Neuronal stem cell (in vitro differentiated cells): ENCODE results near the gene BOLA2B.

ENCODE experiments used
- DNase-seq: peaks from one replicate; pipeline ENCODE4 v3.0.0-alpha.2; 2013; ENCODE audit warnings: low spot score
- H2AFZ ChIP-seq: one replicate; pipeline ENCODE4 v1.6.1; 2013; ENCODE audit warnings: mild to moderate bottlenecking, low read length, inconsistent platforms
- H2AK5ac ChIP-seq: 2 replicates; pipeline ENCODE4 v1.6.1; 2013; ENCODE audit warnings: low read depth, mild to moderate bottlenecking, inconsistent platforms, low read length, moderate library complexity, mixed read lengths
- H2BK120ac ChIP-seq: 2 replicates; pipeline ENCODE4 v1.6.1; 2013; ENCODE audit warnings: low read depth, mild to moderate bottlenecking, inconsistent platforms, low read length, moderate library complexity, mixed read lengths
- H2BK12ac ChIP-seq: one replicate; pipeline ENCODE4 v1.6.1; 2013; ENCODE audit warnings: low read length, inconsistent platforms
- H2BK15ac ChIP-seq: 2 replicates; pipeline ENCODE4 v1.6.1; 2013; ENCODE audit warnings: mild to moderate bottlenecking, low read length, inconsistent platforms, mixed read lengths
- H2BK5ac ChIP-seq: one replicate; pipeline ENCODE4 v1.6.1; 2013; ENCODE audit warnings: inconsistent platforms, mild to moderate bottlenecking, low read length, moderate library complexity
- H3K14ac ChIP-seq: one replicate; pipeline ENCODE4 v1.6.1; 2013; ENCODE audit warnings: low read length, inconsistent platforms
- H3K18ac ChIP-seq: 2 replicates; pipeline ENCODE4 v1.6.1; 2013; ENCODE audit warnings: low read length, inconsistent platforms
- H3K23ac ChIP-seq: 2 replicates; pipeline ENCODE4 v1.6.1; 2013; ENCODE audit warnings: low read depth, mild to moderate bottlenecking, mixed read lengths, low read length, inconsistent platforms; ENCODE audit not compliant: poor library complexity
- H3K27ac ChIP-seq: replicated peaks from 3 replicates; pipeline ENCODE4 v1.5.1; 2013; ENCODE audit warnings: low read length, inconsistent platforms
- H3K27me3 ChIP-seq, 3 experiments: 2 replicates each; pipeline ENCODE4 v1.6.1; 2013; ENCODE audit warnings: low read length in 3 of 3, mild to moderate bottlenecking in 2 of 3, inconsistent platforms in 1 of 3, low read depth in 1 of 3, mixed read lengths in 1 of 3, moderate library complexity in 1 of 3; ENCODE audit not compliant: control insufficient read depth in 3 of 3, insufficient read depth in 3 of 3
- H3K36me3 ChIP-seq, 2 donors: replicated peaks in 1 of 2; 2 replicates each; pipeline ENCODE4 v1.6.1; 2013; ENCODE audit warnings: low read length in 2 of 2; ENCODE audit not compliant: control insufficient read depth in 2 of 2, insufficient read depth in 2 of 2
- H3K4ac ChIP-seq: 2 replicates; pipeline ENCODE4 v1.6.1; 2013; ENCODE audit warnings: inconsistent platforms, mild to moderate bottlenecking, low read length, moderate library complexity
- H3K4me1 ChIP-seq, 2 donors: 1 replicate in 1 of 2; 2 replicates in 1 of 2; pipeline ENCODE4 v1.6.1; 2013; ENCODE audit warnings: low read length in 2 of 2, low read depth in 1 of 2; ENCODE audit not compliant: control insufficient read depth in 2 of 2, insufficient read depth in 1 of 2
- H3K4me2 ChIP-seq: one replicate; pipeline ENCODE4 v1.6.1; 2013; ENCODE audit warnings: mild to moderate bottlenecking, low read length, inconsistent platforms; ENCODE audit not compliant: insufficient read depth, poor library complexity, severe bottlenecking
- H3K4me3 ChIP-seq, 2 donors: 2 replicates each; pipeline ENCODE4 v1.5.1; 2013; ENCODE audit warnings: low read length in 2 of 2, mild to moderate bottlenecking in 2 of 2, inconsistent platforms in 1 of 2, moderate library complexity in 1 of 2
- H3K79me1 ChIP-seq: one replicate; pipeline ENCODE4 v1.6.1; 2013; ENCODE audit warnings: low read depth, mild to moderate bottlenecking, inconsistent platforms, low read length, moderate library complexity
- H3K9ac ChIP-seq: one replicate; pipeline ENCODE4 v1.6.1; 2013; ENCODE audit warnings: mild to moderate bottlenecking, low read depth, low read length, inconsistent platforms; ENCODE audit not compliant: poor library complexity
- H3K9me3 ChIP-seq, 2 donors: replicated peaks in 1 of 2; 2 replicates each; pipeline versions ENCODE3 to v1.6.1; 2013; ENCODE audit warnings: low read length in 2 of 2, mild to moderate bottlenecking in 2 of 2, inconsistent platforms in 1 of 2, low read depth in 1 of 2, mixed read lengths in 1 of 2, moderate library complexity in 1 of 2; ENCODE audit not compliant: control insufficient read depth in 2 of 2, insufficient read depth in 1 of 2
- H4K8ac ChIP-seq: one replicate; pipeline ENCODE4 v1.6.1; 2013; ENCODE audit warnings: low read depth, mild to moderate bottlenecking, inconsistent platforms, low read length, moderate library complexity
- H4K91ac ChIP-seq: one replicate; pipeline ENCODE4 v1.6.1; 2013; ENCODE audit warnings: low read length, low read depth, mild to moderate bottlenecking, inconsistent platforms; ENCODE audit not compliant: poor library complexity
- WGBS, 2 donors: extraction: QIAGEN DNeasy Blood & Tissue Kit; methylation state at CpG; one replicate each; pipeline ENCODE4 v1.1.7; 2013; ENCODE audit warnings: missing lambda C conversion rate in 2 of 2, mixed read lengths in 1 of 2; ENCODE audit not compliant: insufficient read length in 2 of 2, insufficient replicate concordance in 1 of 2; ENCODE audit errors: extremely low coverage in 2 of 2; 5-methylcytosine and 5-hydroxymethylcytosine counted together

The BOLA2B gene

GRCh38 chr16:30151091-30151490 is 42.4 kb downstream of the BOLA2B start:
- H2BK5ac ChIP-seq = no peak overlapping the region
- H3K18ac ChIP-seq = no peak overlapping the region
- H3K27me3 ChIP-seq = no peaks in the 10 kb centered on the region
- H2BK15ac ChIP-seq = no peak overlapping the region
- H3K4ac ChIP-seq = no peak overlapping the region
- no peak overlapping the region for H3K27ac ChIP-seq
- H3K9ac ChIP-seq = no peak overlapping the region
- WGBS, 2 donors = no CpG with 5 or more reads among the region's 7 CpGs
- H3K23ac ChIP-seq = no peak overlapping the region
- no peaks in the 10 kb centered on the region for H3K9me3 ChIP-seq
- H2BK120ac ChIP-seq = no peak overlapping the region
- no peaks in the 10 kb centered on the region for H3K4me1 ChIP-seq
- no peaks in the 10 kb centered on the region for H3K36me3 ChIP-seq
- H2AFZ ChIP-seq = no peak overlapping the region
- H3K4me3 ChIP-seq = no peak overlapping the region
- H4K8ac ChIP-seq = no peak overlapping the region
- no peak for DNase-seq
- no peak overlapping the region for H3K4me2 ChIP-seq
- H3K14ac ChIP-seq = no peak overlapping the region
- H2BK12ac ChIP-seq = no peak overlapping the region
- H3K79me1 ChIP-seq = no peaks in the 10 kb centered on the region
- H4K91ac ChIP-seq = no peak overlapping the region
- H2AK5ac ChIP-seq = no peak overlapping the region

GRCh38 chr16:30149250-30149930 is 44.1 kb downstream of the BOLA2B start:
- Histone ChIP-seq H3K9me3 (no peaks in the 10 kb centered on the region), H2AK5ac (no peak overlapping the region), H3K14ac (no peak overlapping the region), H2BK5ac (no peak overlapping the region), H3K36me3 (no peaks in the 10 kb centered on the region), H3K4ac (no peak overlapping the region), H3K27me3 (no peaks in the 10 kb centered on the region), H3K27ac (no peak overlapping the region), H3K4me1 (no peaks in the 10 kb centered on the region), H3K4me2 (no peak overlapping the region), H3K79me1 (no peaks in the 10 kb centered on the region), H3K4me3 (no peak overlapping the region), H3K23ac (no peak overlapping the region), H4K91ac (no peak overlapping the region), H2AFZ (no peak overlapping the region), H3K9ac (no peak overlapping the region), H2BK120ac (no peak overlapping the region), H2BK15ac (no peak overlapping the region), H2BK12ac (no peak overlapping the region), H3K18ac (no peak overlapping the region), H4K8ac (no peak overlapping the region)
- no CpG with 5 or more reads among the region's 5 CpGs for WGBS, 2 donors
- no peak for DNase-seq

- Histone ChIP-seq H3K4me3 (no peak overlapping the region), H3K14ac (no peak overlapping the region), H2AK5ac (no peak overlapping the region), H4K8ac (no peak overlapping the region), H3K27me3 (no peaks in the 10 kb centered on the region), H3K9ac (no peak overlapping the region), H3K36me3 (no peaks in the 10 kb centered on the region), H2BK120ac (no peak overlapping the region), H3K9me3 (no peaks in the 10 kb centered on the region), H3K79me1 (no peaks in the 10 kb centered on the region), H3K23ac (no peak overlapping the region), H2BK15ac (no peak overlapping the region), H3K4ac (no peak overlapping the region), H2BK12ac (no peak overlapping the region), H3K4me2 (no peak overlapping the region), H3K18ac (no peak overlapping the region), H2AFZ (no peak overlapping the region), H2BK5ac (no peak overlapping the region), H3K27ac (no peak overlapping the region), H4K91ac (no peak overlapping the region), H3K4me1 (no peaks in the 10 kb centered on the region)
- DNase-seq = no peak
- no CpG with 5 or more reads among the region's 3 CpGs for WGBS, 2 donors
These were observed 45.5 kb downstream of the BOLA2B start for GRCh38 chr16:30147843-30148510.

GRCh38 chr16:30145657-30146056 is 47.8 kb downstream of the BOLA2B start:
- no peak overlapping the region for H2BK5ac ChIP-seq
- H3K23ac ChIP-seq = no peak overlapping the region
- H3K79me1 ChIP-seq = no peaks in the 10 kb centered on the region
- no peak overlapping the region for H4K8ac ChIP-seq
- no peak overlapping the region for H3K4ac ChIP-seq
- H2BK15ac ChIP-seq = no peak overlapping the region
- no CpG with 5 or more reads among the region's 1 CpG for WGBS, 2 donors
- no peak for DNase-seq
- no peak overlapping the region for H3K27ac ChIP-seq
- no peak overlapping the region for H2AFZ ChIP-seq
- H3K9me3 ChIP-seq = no peaks in the 10 kb centered on the region
- no peak overlapping the region for H2BK12ac ChIP-seq
- no peak overlapping the region for H3K4me2 ChIP-seq
- H3K4me3 ChIP-seq = no peak overlapping the region
- no peak overlapping the region for H2AK5ac ChIP-seq
- H2BK120ac ChIP-seq = no peak overlapping the region
- H4K91ac ChIP-seq = no peak overlapping the region
- no peak overlapping the region for H3K18ac ChIP-seq
- no peaks in the 10 kb centered on the region for H3K36me3 ChIP-seq
- H3K27me3 ChIP-seq = no peaks in the 10 kb centered on the region
- no peak overlapping the region for H3K14ac ChIP-seq
- H3K4me1 ChIP-seq = no peaks in the 10 kb centered on the region
- no peak overlapping the region for H3K9ac ChIP-seq
